Loucy (cell line): ENCODE results near the gene PRDM7.
"Not testable (repeated sequence)": the region's sequence is repeated elsewhere in the genome, so short reads cannot be mapped to it uniquely, and the experiment has no call there.

Experiments
- H2AFZ ChIP-seq: fragments of 200-600 bp; sonication (generic); 2 replicates; pipeline ENCODE4 v1.6.0; 2016; ENCODE audit warnings: antibody characterized with exemption, mild to moderate bottlenecking, low read length, moderate library complexity
- H3F3A ChIP-seq: fragments of 200-600 bp; 2 replicates; pipeline ENCODE4 v1.6.0; 2016; ENCODE audit warnings: antibody characterized with exemption, low read depth, mild to moderate bottlenecking
- H3K27me3 ChIP-seq: fragments of 200-600 bp; sonication (generic); 2 replicates; pipeline ENCODE4 v1.6.1; 2014; ENCODE audit warnings: low read length, mild to moderate bottlenecking; ENCODE audit not compliant: insufficient read depth, poor library complexity, severe bottlenecking
- H3K36me3 ChIP-seq: fragments of 200-600 bp; sonication (generic); 2 replicates; pipeline ENCODE4 v1.6.1; 2016; ENCODE audit warnings: low read length; ENCODE audit not compliant: insufficient read depth
- H3K4me1 ChIP-seq: fragments of 200-600 bp; sonication (generic); 2 replicates; pipeline ENCODE4 v1.5.1; 2014; ENCODE audit warnings: low read length, mild to moderate bottlenecking; ENCODE audit not compliant: insufficient read depth, poor library complexity, severe bottlenecking
- H3K4me2 ChIP-seq: fragments of 200-600 bp; sonication (generic); 2 replicates; pipeline ENCODE4 v1.6.0; 2014; ENCODE audit warnings: antibody characterized with exemption, low read length, low read depth, mild to moderate bottlenecking; ENCODE audit not compliant: poor library complexity, severe bottlenecking
- H3K4me3 ChIP-seq: fragments of 200-600 bp; sonication (generic); 2 replicates; pipeline ENCODE4 v1.5.1; 2014; ENCODE audit warnings: low read length, mild to moderate bottlenecking, mixed read lengths; ENCODE audit not compliant: poor library complexity, severe bottlenecking
- H3K79me2 ChIP-seq: fragments of 200-600 bp; sonication (generic); 2 replicates; pipeline ENCODE4 v1.6.1; 2014; ENCODE audit warnings: low read length; ENCODE audit not compliant: insufficient read depth
- H3K9ac ChIP-seq: fragments of 200-600 bp; sonication (generic); 2 replicates; pipeline ENCODE4 v1.6.0; 2014; ENCODE audit warnings: mild to moderate bottlenecking, low read depth, low read length, moderate library complexity; ENCODE audit not compliant: poor library complexity, severe bottlenecking
- H3K9me2 ChIP-seq: fragments of 200-600 bp; sonication (generic); replicated peaks from 2 replicates; pipeline ENCODE4 v1.6.1; 2016; ENCODE audit warnings: low read depth, low read length, mixed read lengths
- H3K9me3 ChIP-seq: fragments of 200-600 bp; sonication (generic); 2 replicates; pipeline ENCODE4 v1.6.1; 2014; ENCODE audit warnings: mild to moderate bottlenecking, antibody characterized with exemption, low read length, low read depth; ENCODE audit not compliant: insufficient read depth
- H4K20me1 ChIP-seq: fragments of 200-600 bp; sonication (generic); 2 replicates; pipeline ENCODE4 v1.6.0; 2014; ENCODE audit warnings: antibody characterized with exemption, low read length, mild to moderate bottlenecking; ENCODE audit not compliant: insufficient read depth, poor library complexity, severe bottlenecking
- CTCF ChIP-seq: fragments of 200-600 bp; sonication (generic); conservative IDR thresholded peaks from 2 replicates; pipeline ENCODE4 v1.5.1; 2014; ENCODE audit warnings: mild to moderate bottlenecking, antibody characterized with exemption, low read length
- EZH2phosphoT487 ChIP-seq: fragments of 200-600 bp; IDR thresholded peaks from 2 replicates; pipeline ENCODE4 v1.6.1; 2018; ENCODE audit warnings: antibody characterized with exemption, mild to moderate bottlenecking, moderate library complexity, borderline replicate concordance

PRDM7 gene

GRCh38 chr16:90009172-90009899 lies 67.8 kb downstream of the PRDM7 start:
- Histone ChIP-seq H3K27me3 (no peaks in the 10 kb centered on the region), H3K4me3 (peak overlapping the region; percentile 75), H4K20me1 (no peaks in the 10 kb centered on the region), H2AFZ (no peak overlapping the region), H3K9ac (peak overlapping the region; percentile 48), H3K9me2 (no peaks in the 10 kb centered on the region), H3K36me3 (no peaks in the 10 kb centered on the region), H3K4me2 (peak overlapping the region; percentile 91), H3F3A (no peaks in the 10 kb centered on the region), H3K79me2 (no peaks in the 10 kb centered on the region), H3K4me1 (peaks cover 23% of the 10 kb centered on the region), H3K9me3 (no peaks in the 10 kb centered on the region)
- TF ChIP-seq EZH2phosphoT487 (no peak), CTCF (no peak)

- no peak overlapping the region for H2AFZ ChIP-seq
- H3K4me2 ChIP-seq = peak overlapping the region; percentile 91
- no peaks in the 10 kb centered on the region for H3K9me2 ChIP-seq
- H3K4me3 ChIP-seq = peak overlapping the region; percentile 75
- peak overlapping the region; percentile 70 for H3K9ac ChIP-seq
- H3K4me1 ChIP-seq = peaks cover 23% of the 10 kb centered on the region
- H4K20me1 ChIP-seq = no peaks in the 10 kb centered on the region
- no peaks in the 10 kb centered on the region for H3K27me3 ChIP-seq
- no peak for TF ChIP-seq EZH2phosphoT487
- no peak for TF ChIP-seq CTCF
- no peaks in the 10 kb centered on the region for H3K9me3 ChIP-seq
- H3K79me2 ChIP-seq = no peaks in the 10 kb centered on the region
- H3F3A ChIP-seq = no peaks in the 10 kb centered on the region
- H3K36me3 ChIP-seq = no peaks in the 10 kb centered on the region
Measured at GRCh38 chr16:90008708-90009145, 68.4 kb downstream of the PRDM7 start.

GRCh38 chr16:90007635-90008234 lies 69.4 kb downstream of the PRDM7 start:
- H2AFZ ChIP-seq, H3K9me2 ChIP-seq, H3K36me3 ChIP-seq, H3K79me2 ChIP-seq, H3K9me3 ChIP-seq, H4K20me1 ChIP-seq, H3K4me2 ChIP-seq, H3K9ac ChIP-seq, H3F3A ChIP-seq, H3K4me3 ChIP-seq, H3K27me3 ChIP-seq: not testable (repeated sequence)
- peaks cover 23% of the 10 kb centered on the region for H3K4me1 ChIP-seq

- H3K9me3 ChIP-seq = no peaks in the 10 kb centered on the region
- H4K20me1 ChIP-seq = no peaks in the 10 kb centered on the region
- H3K27me3 ChIP-seq = no peaks in the 10 kb centered on the region
- no peaks in the 10 kb centered on the region for H3F3A ChIP-seq
- no peak overlapping the region for H2AFZ ChIP-seq
- TF ChIP-seq EZH2phosphoT487 (no peak), CTCF (no peak)
- no peak overlapping the region for H3K9ac ChIP-seq
- H3K4me1 ChIP-seq = peaks cover 23% of the 10 kb centered on the region
- no peak overlapping the region for H3K4me3 ChIP-seq
- no peaks in the 10 kb centered on the region for H3K79me2 ChIP-seq
- no peak overlapping the region for H3K4me2 ChIP-seq
- no peaks in the 10 kb centered on the region for H3K9me2 ChIP-seq
- no peaks in the 10 kb centered on the region for H3K36me3 ChIP-seq
Measured at GRCh38 chr16:90007015-90007414, 70.1 kb downstream of the PRDM7 start.
